ENCODE results near the gene ARHGEF3. TPM values are rescaled to one million over a fixed set of nuclear protein-coding genes. Genes with fewer than 3 reads are reported as not detected.

Gene ARHGEF3
- polyA plus RNA-seq, 1 donor from 2014 or later: 4.1 TPM

DNA sequence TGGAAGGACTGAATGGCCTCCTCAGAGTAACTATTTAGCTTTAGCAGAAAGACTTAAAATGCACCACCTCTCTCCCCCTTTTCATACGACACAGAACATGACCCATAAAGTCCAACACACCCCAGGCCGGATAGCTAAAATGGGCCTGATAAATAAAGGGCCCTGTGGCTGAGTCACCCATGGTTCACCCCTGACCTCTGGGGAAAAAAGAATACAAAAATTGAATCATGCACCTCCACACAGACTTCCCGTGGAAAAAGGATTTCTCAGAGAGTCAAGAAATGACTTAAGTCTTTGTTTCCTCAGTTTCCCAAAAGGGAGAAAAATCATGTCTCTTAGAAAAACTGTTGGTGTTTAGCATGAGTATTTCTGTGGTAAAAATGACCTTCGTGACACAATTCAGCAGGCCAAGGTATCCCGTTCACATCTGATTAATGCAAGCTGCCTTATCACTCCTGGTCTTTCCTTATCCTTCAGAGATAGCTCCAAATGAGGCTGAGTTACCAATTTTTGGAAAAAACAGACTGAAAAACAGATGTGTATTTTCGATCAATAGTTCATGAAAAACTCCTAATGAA is 34.0 kb upstream of the ARHGEF3 start:
- no peak overlapping the region for H3K4me2 ChIP-seq (ENCODE audit: low read length)
- no peak overlapping the region for H3K9ac ChIP-seq (ENCODE audit: low read length)
- H3K27ac ChIP-seq (ENCODE audit: low read length): no peak overlapping the region
- no peaks in the 10 kb centered on the region for H3K79me2 ChIP-seq (replicated peaks; ENCODE audit: insufficient read depth, low read length)
- no peaks in the 10 kb centered on the region for H3K36me3 ChIP-seq (ENCODE audit: insufficient read depth, low read length)
- H3K27me3 ChIP-seq (ENCODE audit: insufficient read depth, low read depth, low read length): no peaks in the 10 kb centered on the region
- TF ChIP-seq EZH2 (IDR thresholded peaks at IDR 0.05; ENCODE audit: borderline replicate concordance, insufficient read depth, low read length, poor library complexity, severe bottlenecking): no peak
- TF ChIP-seq EP300 (conservative IDR thresholded peaks at IDR 0.05; ENCODE audit: poor library complexity, severe bottlenecking): no peak
- TF ChIP-seq RAD21 (conservative IDR thresholded peaks at IDR 0.05): no peak
- TF ChIP-seq TAF1 (IDR thresholded peaks at IDR 0.05; ENCODE audit: low read depth): no peak
- TF ChIP-seq SMC3 (conservative IDR thresholded peaks at IDR 0.05; ENCODE audit: poor library complexity): no peak
- no peak for TF ChIP-seq MXI1 (conservative IDR thresholded peaks at IDR 0.05; ENCODE audit: poor library complexity, severe bottlenecking)
- no peak for TF ChIP-seq POLR2AphosphoS5 (IDR thresholded peaks at IDR 0.05)
- TF ChIP-seq, protein P1, sequence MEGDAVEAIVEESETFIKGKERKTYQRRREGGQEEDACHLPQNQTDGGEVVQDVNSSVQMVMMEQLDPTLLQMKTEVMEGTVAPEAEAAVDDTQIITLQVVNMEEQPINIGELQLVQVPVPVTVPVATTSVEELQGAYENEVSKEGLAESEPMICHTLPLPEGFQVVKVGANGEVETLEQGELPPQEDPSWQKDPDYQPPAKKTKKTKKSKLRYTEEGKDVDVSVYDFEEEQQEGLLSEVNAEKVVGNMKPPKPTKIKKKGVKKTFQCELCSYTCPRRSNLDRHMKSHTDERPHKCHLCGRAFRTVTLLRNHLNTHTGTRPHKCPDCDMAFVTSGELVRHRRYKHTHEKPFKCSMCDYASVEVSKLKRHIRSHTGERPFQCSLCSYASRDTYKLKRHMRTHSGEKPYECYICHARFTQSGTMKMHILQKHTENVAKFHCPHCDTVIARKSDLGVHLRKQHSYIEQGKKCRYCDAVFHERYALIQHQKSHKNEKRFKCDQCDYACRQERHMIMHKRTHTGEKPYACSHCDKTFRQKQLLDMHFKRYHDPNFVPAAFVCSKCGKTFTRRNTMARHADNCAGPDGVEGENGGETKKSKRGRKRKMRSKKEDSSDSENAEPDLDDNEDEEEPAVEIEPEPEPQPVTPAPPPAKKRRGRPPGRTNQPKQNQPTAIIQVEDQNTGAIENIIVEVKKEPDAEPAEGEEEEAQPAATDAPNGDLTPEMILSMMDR (IDR thresholded peaks at IDR 0.05; ENCODE audit: poor library complexity, severe bottlenecking): no peak
- no peak for TF ChIP-seq REST (IDR thresholded peaks at IDR 0.05; ENCODE audit: borderline replicate concordance)
- no peak overlapping the region for H3K4me3 ChIP-seq (ENCODE audit: low read length)
- no peaks in the 10 kb centered on the region for H3K9me3 ChIP-seq (ENCODE audit: low read length)
- no peaks in the 10 kb centered on the region for H3F3A ChIP-seq (ENCODE audit: insufficient read depth, low read length, poor library complexity, severe bottlenecking)
- no peak overlapping the region for H2AFZ ChIP-seq (ENCODE audit: low read depth, low read length)
- H4K20me1 ChIP-seq (ENCODE audit: insufficient read depth): no peaks in the 10 kb centered on the region
- H3K9me2 ChIP-seq (ENCODE audit: insufficient read depth, low read length): no peaks in the 10 kb centered on the region

DNA sequence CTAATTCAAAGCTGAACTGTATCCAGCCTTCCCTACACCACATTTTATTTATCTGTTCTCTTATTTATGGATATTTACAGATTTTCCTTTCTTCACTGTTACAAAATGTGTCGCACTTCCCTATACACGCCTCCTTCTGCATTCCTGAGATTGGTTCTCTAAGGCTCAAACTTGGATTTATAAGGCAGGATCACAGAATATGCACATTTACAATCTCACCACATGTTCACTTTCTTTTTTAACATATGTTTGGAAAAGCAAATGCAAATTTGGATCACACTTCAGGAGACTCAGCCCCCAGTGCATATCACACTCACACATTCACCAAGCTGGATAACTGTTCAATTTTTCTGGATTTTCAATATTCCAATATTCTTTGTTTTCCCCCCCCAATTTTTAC is 31.8 kb upstream of the ARHGEF3 start:
- TF ChIP-seq REST (IDR thresholded peaks at IDR 0.05; ENCODE audit: borderline replicate concordance) (no peak), RAD21 (conservative IDR thresholded peaks at IDR 0.05) (no peak), TAF1 (IDR thresholded peaks at IDR 0.05; ENCODE audit: low read depth) (no peak), SMC3 (conservative IDR thresholded peaks at IDR 0.05; ENCODE audit: poor library complexity) (no peak), EP300 (conservative IDR thresholded peaks at IDR 0.05; ENCODE audit: poor library complexity, severe bottlenecking) (no peak), MXI1 (conservative IDR thresholded peaks at IDR 0.05; ENCODE audit: poor library complexity, severe bottlenecking) (no peak), EZH2 (IDR thresholded peaks at IDR 0.05; ENCODE audit: borderline replicate concordance, insufficient read depth, low read length, poor library complexity, severe bottlenecking) (no peak), POLR2AphosphoS5 (IDR thresholded peaks at IDR 0.05) (no peak)
- TF ChIP-seq, protein P1 (IDR thresholded peaks at IDR 0.05; ENCODE audit: poor library complexity, severe bottlenecking): no peak
- H2AFZ ChIP-seq (ENCODE audit: low read depth, low read length): no peak overlapping the region
- H3K9ac ChIP-seq (ENCODE audit: low read length): no peak overlapping the region
- no peak overlapping the region for H3K27ac ChIP-seq (ENCODE audit: low read length)
- no peaks in the 10 kb centered on the region for H3K9me2 ChIP-seq (ENCODE audit: insufficient read depth, low read length)
- H3F3A ChIP-seq (ENCODE audit: insufficient read depth, low read length, poor library complexity, severe bottlenecking): no peaks in the 10 kb centered on the region
- H4K20me1 ChIP-seq (ENCODE audit: insufficient read depth): no peaks in the 10 kb centered on the region
- no peaks in the 10 kb centered on the region for H3K27me3 ChIP-seq (ENCODE audit: insufficient read depth, low read depth, low read length)
- H3K9me3 ChIP-seq (ENCODE audit: low read length): no peaks in the 10 kb centered on the region
- H3K4me2 ChIP-seq (ENCODE audit: low read length): no peak overlapping the region
- H3K36me3 ChIP-seq (ENCODE audit: insufficient read depth, low read length): no peaks in the 10 kb centered on the region
- no peak overlapping the region for H3K4me3 ChIP-seq (ENCODE audit: low read length)
- no peaks in the 10 kb centered on the region for H3K79me2 ChIP-seq (replicated peaks; ENCODE audit: insufficient read depth, low read length)
